ENCODE data around the gene FNDC10.

DNA sequence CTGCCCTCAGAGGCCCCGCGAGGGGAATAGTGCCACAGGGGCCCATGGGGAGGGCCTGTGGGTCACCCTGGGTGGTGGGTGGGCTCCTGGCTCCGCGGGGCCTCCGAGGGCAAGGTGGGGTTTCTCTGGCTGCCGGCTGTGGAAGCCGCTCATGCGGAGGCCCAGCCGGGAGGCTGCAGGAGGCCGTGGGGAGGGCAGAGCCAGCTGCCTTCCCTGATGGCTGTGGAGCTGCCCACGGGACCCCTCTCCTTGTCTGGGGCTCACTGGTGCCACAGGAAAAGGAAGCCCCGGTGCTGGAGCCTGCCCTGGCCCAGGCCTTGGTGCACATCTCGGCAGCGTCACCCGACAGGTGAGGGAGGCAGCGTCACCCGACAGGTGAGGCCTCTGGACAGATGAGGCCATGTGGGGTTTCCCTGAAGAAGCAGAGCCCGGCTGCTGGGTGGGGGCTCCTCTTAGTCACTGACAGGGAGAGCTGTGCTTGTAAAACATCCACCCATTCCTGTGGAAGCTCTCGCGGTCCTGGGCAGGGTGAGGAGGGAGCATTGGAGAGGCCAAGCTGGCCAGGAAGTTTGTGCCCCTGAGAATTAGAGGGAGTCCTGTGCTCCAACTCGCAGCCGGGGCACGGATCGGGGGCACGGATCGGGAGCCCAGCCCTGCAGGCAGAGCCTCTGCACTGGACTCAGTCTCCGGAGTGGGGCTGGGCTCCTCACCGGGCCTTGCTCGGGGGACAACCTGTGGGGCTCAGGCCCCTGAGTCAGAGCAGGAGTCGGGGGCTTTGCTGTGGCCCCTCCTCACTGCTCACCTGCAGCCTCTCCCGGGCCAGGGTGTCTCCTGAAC, 21.5 kb upstream of the FNDC10 start:
- TF ChIP-seq, protein P1, sequence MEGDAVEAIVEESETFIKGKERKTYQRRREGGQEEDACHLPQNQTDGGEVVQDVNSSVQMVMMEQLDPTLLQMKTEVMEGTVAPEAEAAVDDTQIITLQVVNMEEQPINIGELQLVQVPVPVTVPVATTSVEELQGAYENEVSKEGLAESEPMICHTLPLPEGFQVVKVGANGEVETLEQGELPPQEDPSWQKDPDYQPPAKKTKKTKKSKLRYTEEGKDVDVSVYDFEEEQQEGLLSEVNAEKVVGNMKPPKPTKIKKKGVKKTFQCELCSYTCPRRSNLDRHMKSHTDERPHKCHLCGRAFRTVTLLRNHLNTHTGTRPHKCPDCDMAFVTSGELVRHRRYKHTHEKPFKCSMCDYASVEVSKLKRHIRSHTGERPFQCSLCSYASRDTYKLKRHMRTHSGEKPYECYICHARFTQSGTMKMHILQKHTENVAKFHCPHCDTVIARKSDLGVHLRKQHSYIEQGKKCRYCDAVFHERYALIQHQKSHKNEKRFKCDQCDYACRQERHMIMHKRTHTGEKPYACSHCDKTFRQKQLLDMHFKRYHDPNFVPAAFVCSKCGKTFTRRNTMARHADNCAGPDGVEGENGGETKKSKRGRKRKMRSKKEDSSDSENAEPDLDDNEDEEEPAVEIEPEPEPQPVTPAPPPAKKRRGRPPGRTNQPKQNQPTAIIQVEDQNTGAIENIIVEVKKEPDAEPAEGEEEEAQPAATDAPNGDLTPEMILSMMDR (IDR thresholded peaks at IDR 0.05; ENCODE audit: low read length) = no peak
- TF ChIP-seq EZH2 (IDR thresholded peaks at IDR 0.05; ENCODE audit: borderline replicate concordance, low read length) = no peak

All from OCI-LY1 (cell line).